Placental pericyte (primary cell): ENCODE results near the gene FOS. TPM values are rescaled to one million over a fixed set of nuclear protein-coding genes. Genes with fewer than 3 reads are reported as not detected.

ENCODE experiments used
- small RNA-seq: library from RNA; depleted of rRNA; stranded (forward); fragments of <200 nt; gene quantifications from one replicate; pipeline ENCODE3, GENCODE V24; 2012; ENCODE audit warnings: low replicate concordance
- total RNA-seq: library from RNA; depleted of rRNA; stranded (reverse); fragments of >200 nt; gene quantifications from 2 replicates; pipeline ENCODE4 v1.2.3, GENCODE V29; 2012

Gene FOS
- total RNA-seq: 18.9 and 25.4 TPM in 2 replicates

GRCh38 chr14:75278422-75279152 is at the start of gene FOS:
Gene FOS, plus strand, starts transcription at chr14:75278828. Its CDS starts 155 bp downstream, at chr14:75278983.

Small RNA genes lying within 50 kb of the gene (small RNA-seq; reads per million reads assigned to genes)
- not detected for gene RF00004

Other genes with a start within 250 kb of the FOS start
- gene MLH3, start 227.4 kb upstream of the FOS start, total RNA-seq: 17.5 and 27.2 TPM in 2 replicates
- 1.3 and 8.9 TPM in 2 replicates for gene ACYP1, start 214.8 kb upstream of the FOS start, total RNA-seq
- gene ZC2HC1C, start 209.2 kb upstream of the FOS start, total RNA-seq: 0.22 and 2.3 TPM in 2 replicates
- gene NEK9, start 151.8 kb upstream of the FOS start, total RNA-seq: 30.6 and 33.8 TPM in 2 replicates
- 263 and 440 TPM in 2 replicates for gene TMED10, start 102.2 kb upstream of the FOS start, total RNA-seq
- gene JDP2, start 149.2 kb downstream of the FOS start, total RNA-seq: 28.2 and 77.3 TPM in 2 replicates
- gene BATF, start 243.6 kb downstream of the FOS start, total RNA-seq: 0.66 and 0.72 TPM in 2 replicates